NCI-H1048 (cell line): Measurements from ENCODE around the gene KNTC1.
"Not testable (repeated sequence)": the region's sequence is repeated elsewhere in the genome, so short reads cannot be mapped to it uniquely, and the experiment has no call there.

Source experiments
- DNase-seq: peaks from one replicate; lab custom pipeline; 2025; lab: John Stamatoyannopoulos, UW

Gene KNTC1

DNA sequence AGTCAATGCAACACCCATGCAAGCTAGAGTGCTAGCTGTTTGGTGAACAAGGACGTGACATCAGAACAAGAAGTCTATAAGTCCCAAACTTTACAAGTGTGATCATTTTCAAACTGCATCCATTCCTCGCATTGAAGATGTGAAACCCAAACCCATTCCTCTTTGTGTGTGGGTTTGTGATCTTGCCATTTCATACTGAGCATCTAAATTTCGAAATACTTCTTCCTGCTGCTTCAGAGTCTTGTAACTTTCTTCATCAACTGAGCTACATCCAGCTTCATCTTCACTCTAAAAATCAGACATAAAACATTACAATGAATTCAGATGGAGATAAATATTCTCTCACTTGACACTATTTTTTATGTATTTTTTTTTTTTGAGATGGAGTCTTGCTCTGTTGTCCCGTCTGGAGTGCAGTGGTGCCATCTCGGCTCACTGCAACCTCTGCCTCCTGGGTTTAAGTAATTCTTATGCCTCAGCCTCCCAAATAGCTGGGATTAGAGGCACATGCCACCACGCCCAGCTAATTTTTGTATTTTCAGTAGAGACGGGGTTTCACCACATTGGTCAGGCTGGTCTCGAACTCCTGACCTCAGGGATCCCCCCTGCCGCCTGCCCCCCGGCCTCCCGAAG, 21.5 kb upstream of the KNTC1 start:
- DNase-seq, result no peak

DNA sequence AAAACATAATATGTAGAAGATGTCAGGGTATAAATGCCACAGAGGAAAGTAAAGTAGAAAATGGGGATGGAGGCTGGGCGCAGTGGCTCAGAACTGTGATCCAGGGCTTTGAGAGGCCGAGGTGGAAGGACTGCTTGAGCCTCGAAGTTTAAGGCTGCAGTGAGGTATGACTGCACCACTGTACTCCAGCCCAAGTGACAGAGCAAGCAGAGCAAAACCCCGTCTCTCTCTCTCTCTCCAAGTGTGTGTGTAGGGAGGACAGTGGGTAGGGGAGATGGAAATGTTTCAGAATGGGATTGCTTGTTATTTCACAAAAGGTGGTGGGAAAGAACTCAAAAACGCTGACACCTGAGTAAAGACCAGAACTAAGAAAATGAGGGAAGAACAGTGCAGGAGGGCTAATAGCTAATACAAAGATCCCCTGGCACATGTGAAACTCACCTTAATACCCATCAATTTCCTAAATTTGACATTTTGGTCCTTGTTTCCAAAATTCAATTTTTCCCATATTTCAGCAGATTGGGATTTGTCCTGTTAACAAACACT, 20.6 kb upstream of the KNTC1 start:
- no peak for DNase-seq

DNA sequence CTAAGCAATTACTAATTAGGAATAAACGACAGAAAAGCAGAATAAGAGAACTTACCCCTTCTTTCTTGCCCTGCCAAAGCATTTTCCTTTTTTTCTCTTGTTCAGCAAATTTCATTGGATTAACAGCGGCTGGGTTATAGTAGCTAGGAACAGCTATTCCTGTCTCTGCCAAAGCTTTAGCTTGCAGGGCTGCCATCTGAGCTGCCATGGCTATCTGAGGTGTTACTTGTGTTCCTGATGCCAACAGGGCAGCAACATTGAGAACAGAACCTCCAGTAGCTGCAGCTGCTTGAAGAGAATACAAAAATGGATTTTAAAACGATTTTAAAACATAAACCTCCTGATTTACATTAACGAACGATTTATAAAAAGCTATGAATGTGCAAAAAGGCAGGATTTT, 18.9 kb upstream of the KNTC1 start:
- no peak for DNase-seq

DNA sequence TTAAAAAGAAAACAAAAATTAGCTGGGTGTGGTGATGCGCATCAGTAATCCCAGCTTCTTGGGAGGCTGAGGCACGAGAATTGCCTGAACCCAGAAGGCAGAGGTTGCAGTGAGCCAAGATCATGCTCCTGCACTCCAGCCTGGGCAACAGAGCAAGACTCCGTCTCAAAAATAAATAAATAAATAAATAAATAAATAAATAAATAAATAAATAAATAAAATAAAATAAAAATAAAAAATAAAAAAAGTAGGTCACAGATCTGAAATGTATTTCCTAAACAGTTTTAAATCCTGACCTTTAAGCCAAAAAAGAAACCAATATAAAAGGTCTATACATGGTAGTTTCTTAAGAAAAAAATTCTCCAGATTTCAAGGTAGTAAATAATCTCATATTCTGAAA, 14.0 kb upstream of the KNTC1 start:
- not testable (repeated sequence) for DNase-seq

DNA sequence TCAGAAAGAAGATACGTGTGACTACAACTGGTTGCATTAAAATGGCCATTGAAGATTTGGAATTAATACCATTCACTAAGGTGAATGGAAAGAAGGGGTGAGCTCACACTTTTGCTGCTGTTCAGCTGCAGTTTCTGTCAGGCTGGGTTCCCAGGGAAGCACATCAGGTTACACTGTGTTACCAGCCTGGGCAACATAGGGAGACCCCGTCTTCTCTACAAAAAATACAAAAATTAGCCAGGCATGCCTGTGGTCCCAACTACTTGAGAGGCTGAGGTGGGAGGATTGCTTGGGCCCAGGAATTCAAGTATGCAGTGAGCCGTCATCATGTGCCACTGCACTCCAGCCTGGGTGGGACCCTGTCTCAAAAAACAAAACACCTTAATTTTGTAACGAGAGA, 13.4 kb upstream of the KNTC1 start:
- no peak for DNase-seq

DNA sequence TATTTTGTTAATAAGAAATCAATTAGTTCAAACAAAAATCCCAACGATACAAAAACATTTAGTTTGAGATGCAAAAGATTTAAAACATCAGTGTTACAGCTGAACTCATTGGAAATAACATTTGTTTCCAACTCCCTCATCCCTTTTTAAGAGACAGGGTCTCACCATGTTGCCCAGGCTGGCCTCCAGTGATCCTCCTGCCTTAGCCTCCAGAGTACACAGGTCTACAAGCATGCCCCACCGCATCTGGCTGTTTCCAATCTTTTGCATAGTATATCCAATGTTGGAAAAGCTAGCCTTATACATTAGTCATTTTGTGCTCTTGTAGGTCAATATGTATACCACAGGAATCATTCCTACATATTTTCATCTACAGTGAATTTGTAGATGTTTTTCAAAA, 11.8 kb upstream of the KNTC1 start:
- no peak for DNase-seq

DNA sequence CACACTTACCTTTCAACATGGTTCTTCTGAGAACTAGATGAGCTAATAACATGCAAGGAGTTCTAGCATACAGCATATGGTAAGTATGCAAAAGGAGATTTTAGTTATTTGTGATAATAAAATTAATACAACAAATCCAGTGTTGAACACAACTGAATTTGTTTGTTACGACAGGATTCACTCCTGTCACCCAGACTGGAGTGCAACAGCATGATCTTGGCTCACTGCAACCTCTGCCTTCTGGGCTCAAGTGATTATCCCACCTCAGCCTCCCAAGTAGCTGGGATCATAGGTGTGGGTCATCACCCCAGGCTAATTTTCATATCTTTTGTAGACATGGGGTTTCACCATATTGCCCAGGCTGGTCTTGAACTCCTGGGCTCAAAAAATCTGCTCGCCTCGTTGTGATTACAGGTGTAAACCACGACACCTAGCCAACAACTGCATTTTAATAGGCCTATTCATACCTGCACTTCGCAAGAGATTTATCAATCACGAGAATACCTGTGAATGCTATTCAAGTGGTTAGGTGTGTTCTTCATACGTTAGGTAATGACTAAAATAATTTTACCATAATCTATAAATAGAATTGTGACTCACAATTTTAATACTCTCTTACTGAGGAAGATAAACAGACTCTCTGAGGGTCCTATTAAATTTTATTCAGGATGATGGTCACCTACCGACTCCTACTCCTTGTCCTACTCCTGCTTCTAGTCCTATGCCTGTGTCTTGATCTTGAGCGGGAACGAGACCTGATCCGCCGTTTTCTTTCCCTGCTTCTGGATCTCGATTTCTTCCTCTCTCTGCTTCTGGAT, 10.3 kb upstream of the KNTC1 start:
- DNase-seq, result no peak

DNA sequence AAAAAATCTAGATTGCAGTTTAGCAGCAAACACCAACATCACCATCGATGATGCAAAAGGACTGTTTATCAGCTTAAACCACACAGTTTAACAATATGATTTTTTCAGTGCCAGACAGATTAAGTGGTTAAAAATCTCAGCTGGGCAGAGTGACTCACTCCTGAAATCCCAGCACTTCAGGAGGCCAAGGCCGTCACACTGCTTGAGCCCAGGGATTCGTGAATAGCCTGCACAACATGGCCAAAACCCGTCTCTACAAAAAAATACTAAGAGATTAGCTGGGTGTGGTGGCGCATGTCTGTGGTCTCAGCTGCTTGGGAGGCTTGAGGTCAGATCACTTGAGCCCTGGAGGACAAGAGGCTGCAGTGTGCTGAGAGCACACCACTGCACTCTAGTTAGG, 9.2 kb upstream of the KNTC1 start:
- DNase-seq, result no peak

DNA sequence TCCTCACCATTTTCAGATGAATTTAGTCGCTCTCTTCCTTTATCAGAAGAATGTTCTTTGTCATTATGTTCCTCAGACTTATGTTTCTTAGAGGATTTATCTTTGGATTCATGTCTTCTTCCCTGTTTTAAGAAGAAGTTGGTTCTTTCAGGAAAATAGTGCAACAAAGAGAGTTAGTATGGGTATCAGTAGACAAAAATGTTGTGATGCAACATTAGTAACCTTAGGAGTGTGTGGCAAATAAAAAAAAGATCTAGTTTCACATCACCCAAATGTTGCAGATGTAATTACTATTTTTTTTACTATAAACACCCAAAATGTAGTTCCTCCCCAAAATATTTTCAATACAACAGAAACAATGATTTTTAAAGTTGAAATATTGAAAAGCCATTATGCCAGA, 8.1 kb upstream of the KNTC1 start:
- no peak for DNase-seq

DNA sequence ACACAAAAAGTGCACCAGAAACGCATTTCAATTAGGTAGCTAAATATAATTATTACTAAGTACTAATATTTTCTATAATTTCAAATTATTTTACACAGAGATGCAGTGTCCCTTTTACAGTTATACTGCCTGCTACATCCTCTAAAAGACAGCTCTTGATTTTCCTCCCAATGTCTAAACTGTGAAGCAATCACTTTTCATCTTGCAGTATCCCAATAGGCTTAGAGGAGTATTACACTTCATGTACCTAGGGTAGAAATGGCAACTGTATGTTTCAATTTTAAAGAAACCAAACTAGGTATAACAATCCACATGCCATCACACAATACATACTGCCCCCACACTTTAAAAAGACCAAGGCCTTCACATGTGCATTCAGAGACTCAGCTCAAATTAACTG, 7.6 kb upstream of the KNTC1 start:
- DNase-seq, result no peak

DNA sequence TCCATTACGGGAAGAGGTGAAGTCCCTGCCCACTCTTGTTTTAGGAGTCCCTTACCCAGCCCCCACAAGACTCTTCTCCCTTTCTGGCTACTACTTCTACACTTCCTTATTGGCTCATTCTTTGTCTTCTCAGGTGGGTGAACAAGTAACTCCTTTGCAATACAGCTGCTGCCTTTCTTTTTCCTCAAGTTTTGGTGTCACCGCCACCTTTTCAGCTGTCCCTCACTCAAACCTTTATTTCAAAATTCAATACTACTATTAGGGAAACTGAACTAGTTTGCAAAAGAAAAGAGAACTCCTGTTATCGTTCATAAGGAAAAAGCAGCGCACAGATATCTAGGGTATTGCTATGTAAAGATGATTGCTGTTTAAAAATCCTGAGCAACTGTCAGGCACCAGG, 6.4 kb upstream of the KNTC1 start:
- no peak for DNase-seq

DNA sequence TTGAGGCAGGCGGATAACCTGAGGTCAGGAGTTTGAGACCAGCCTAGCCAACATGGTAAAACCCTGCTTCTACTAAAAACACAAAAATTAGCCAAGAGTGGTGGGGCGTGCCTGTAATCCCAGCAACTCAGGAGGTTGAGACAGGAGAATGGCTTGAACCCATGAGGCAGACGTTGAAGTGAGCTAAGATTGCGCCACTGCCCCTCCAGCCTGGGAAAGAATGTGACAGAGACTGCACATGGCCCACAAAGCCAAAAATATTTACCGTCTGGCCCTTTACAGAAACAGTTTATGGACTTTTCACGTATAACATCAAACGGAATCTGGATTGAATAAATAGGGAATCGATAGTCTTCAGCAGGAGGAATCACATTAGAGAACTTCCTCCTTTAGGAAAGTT, 3.8 kb upstream of the KNTC1 start:
- DNase-seq, result no peak

DNA sequence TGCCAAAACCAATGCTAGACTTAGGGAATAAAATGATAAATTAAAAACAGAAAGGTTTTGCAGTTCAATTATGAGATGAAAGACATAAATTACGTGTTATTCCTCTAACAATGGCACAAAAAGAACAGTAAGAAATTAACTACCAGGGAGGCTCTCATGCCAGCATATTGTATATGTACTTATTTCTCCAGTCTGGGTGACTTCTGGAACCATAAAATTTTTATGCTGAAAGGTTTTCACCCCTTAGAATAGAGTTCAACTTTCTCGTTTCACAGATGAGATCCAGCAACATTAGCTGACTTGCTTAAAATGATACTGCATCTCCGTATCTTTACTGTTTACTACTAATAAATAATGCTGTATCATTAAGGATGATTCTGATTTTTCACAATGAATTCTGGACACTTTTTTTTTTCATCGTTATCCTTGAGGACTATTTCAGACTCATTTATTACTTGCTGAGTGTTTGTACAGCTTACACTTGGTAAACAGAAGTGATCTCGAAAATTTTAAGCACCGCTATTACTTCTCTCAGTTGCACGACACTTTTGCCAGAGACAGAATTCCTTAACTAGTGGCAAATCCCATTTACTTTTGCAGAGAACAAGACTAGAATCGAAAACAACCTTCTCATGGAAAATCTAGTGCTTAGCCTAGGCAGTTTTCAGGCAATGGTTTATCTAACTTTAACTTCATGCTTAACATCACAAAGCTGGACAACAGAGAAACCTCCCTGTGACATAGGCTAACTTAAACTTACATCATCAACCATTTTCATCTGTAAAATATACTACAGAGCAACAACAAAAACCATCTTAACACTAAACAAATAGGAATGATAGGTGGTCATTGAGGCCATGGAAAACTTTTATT, 3.0 kb upstream of the KNTC1 start:
- no peak for DNase-seq

DNA sequence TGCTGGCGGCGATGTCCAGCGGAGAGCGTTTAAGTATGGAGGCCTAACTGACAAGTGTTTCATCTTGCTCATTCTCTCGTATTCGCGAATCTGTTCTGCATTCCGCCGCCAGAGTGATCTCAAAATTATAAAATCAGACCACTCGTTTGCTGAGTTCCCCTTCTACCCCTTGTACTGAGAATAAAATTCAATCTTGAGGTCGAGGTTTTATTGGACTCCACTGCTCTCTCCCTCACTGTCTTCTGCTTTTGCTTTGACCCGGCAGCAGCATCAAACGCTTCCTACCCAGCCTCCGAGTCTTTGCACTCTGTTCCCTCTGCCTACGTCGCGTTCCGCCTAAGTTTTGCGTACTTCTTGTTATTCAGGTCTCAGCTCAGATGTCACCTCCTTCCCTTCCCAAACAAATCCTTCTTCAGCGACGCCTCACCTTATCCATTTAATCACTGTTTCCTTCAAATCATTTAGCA, 462 bp downstream of the KNTC1 start:
- no peak for DNase-seq

DNA sequence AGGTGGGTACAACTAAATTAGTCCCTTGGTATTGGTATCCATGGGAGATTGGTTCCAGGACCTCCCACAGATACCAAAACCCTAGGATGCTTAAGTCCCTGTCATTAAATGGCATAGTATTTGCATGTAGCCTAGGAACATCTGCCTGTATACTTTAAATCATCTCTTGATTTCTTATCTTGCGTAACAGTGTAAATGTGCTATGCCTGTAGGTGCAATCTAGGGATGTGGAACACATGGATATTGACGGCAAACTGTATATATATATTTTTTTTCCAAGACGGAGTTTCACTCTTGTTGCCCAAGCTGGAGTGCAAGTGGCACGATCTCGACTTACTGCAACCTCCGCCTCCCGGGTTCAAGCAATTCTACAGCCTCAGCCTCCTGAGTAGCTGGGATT, 1.5 kb downstream of the KNTC1 start:
- DNase-seq, result no peak

DNA sequence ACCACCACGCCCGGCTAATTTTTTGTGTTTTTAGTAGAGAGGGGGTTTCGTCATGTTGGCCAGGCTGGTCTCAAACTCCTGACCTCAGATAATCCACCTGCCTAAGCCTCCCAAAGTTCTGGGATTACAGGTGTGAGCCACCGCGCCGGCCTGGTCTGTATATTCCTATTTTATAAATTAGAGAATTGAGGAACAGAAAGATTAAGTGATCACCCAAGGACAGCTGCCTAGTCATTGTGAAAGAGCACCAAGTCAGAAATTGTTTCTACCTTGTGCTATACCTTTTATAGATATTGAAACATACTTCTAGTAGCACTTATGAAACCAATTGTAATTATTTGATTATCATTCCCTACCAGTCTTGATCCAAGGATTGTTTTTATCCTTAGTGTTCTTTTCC, 1.9 kb downstream of the KNTC1 start:
- DNase-seq, result no peak

DNA sequence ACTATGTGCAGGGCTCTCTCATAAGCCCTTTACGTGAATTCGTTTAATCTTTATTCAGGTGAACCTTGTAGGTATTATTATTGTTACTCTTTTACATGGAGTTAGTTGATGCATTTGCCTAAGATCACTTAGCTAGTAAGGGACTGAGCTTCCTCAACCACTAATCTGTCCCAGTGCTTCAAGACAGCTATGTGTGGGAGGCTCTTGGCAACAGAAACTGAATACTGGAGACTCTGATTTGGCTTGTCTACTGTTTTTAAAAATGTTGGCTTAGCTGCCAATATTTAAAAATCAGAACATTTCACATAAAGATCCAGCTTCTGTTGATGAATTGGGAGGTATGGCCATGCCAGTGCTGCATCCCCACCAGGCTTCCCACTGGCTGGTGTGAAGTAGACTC, 6.8 kb downstream of the KNTC1 start:
- no peak for DNase-seq

DNA sequence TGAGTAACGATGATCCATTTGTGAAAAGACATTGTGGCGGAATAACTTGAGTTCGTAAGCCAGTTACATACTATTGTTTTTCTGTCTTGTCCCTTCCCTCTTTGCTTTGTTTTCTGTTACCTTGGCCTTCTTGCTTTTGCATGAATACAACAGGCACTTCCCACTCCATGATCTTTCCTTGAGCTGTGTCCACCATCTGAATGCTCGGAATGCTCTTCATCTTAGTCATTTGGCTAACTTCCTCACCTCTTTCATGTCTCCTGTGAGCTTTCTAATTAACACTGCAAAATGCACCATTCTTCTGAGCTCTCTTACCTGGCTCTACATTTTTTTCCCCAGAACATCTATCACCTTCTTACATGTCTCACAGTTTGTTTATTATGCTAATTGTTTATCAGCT, 10.0 kb downstream of the KNTC1 start:
- no peak for DNase-seq

DNA sequence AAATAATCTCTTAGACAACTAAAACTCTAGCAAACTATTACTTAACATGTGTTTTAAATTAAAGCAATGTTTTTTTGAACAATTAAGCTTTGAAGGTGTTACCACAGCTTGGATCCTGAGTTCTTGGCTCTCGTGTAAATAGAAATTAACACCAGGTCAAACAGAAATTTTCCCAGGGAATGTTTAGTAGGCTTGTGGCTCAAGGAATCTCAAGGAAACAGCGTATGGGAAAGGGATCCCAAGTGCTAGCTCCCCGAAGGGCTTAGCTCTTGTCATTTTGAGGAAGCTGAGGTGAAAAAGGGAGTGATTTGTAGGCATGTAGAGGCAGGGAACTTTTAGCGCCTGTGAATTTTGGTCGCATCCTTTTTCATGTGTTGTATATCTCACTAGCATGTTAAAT, 11.4 kb downstream of the KNTC1 start:
- no peak for DNase-seq

DNA sequence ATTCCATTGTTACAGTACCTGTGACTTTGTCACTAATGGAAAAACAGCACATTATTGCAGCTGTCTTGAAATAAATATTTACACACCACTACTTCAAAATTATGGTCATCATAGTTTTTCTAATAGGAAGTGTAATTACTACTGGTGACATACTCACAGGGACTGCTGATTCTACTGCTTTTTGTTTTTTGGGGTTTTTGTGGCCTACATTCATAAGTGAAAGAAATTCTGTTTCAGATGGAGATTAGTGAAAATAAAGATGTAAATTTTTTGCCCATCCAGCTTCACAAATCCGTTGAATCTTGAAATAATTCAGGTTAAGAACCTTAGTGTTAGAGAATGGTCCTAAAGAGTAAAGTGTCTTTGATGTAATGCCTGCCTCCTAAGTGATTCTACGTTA, 17.5 kb downstream of the KNTC1 start:
- DNase-seq, result no peak

DNA sequence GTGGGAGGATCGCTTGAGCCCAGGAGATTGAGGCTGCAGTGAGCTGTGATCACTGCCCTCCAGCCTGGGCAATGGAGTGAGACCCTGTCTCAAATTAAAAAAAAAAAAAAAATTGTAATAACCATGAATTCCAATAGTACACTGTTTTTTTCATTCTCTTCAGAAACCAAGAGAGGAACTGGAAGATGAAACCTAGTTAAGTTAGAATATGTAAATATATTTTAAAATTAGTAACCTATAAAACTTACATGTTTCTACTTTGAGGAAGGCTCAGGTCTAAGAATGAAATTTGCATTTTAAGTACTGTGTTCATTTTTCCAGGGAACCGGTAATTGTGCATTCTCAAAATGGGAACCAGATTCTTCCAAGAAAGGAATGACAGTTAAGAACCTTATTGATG, 18.8 kb downstream of the KNTC1 start:
- no peak for DNase-seq

DNA sequence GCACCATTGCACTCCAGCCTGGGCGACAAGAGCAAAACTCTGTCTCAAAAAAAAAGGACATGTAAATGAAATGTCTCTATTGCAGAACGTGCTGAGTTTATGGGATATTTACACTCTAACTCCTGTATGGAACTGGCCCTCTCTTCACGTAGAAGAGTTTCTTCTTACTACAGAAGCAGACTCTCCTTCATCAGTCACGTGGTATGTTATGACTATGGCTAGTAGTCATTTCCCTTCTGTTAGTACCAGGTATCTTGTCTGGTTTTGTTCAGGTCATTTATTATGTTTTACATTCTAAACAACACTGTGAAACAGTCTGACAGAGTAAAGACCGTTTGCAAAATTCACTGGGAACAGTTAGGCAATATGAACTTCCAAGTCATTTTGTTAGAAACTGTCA, 20.3 kb downstream of the KNTC1 start:
- no peak for DNase-seq
